Measurements from ENCODE around the gene LPP. TPM values are rescaled to one million over a fixed set of nuclear protein-coding genes. Genes with fewer than 3 reads are reported as not detected.

LPP gene
- total RNA-seq, 2 experiments from 2014 or later = 49.6 to 54.3 TPM

DNA sequence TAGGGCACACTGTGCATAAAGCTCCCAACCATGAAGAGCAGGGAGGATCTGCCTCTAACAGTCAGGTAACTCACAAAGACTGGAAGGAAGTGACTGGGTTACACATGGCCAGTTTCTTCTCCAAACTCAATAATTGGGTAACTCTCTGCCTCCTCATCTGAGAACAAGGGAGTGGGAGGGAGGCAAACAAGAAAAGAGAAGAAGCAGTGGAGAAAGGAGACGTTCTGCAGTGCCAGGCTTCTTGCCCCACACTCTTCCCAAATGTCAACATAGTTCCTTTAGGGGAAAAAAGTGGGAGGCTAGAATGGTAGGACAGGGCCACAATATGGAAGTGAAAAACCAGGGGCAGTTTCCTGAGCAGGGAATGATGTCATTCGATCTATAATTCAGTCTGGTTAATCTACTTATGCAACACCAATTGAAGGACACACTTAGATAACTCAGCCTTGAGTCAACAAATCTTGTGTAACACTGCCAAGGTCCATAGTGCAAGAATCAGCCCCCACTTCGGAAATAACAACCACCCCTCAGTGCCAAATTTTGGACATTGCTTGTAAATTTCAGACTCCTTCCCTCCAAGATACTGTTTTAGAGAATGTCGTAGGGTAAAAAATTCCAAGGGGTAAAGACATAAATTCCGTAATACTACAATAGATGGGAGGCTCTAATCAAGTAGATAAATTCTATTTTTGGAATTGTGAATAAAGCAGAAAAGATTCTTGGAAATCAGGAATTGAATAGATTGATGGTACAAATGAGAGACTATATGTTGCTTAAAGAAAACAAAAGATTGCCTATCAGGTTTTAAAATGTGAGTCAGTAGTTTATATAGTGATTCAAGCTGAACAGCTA lies 143.0 kb downstream of the LPP start:
- POLR2A ChIA-PET = interaction anchor here (0.7 kb wide), 1 partner anchor 20 kb away, joined by 3 read pairs; no protein-coding TSS in a partner anchor
- peaks cover 24% of the 10 kb centered on the region for H3K4me1 Mint-ChIP-seq
- no peaks in the 10 kb centered on the region for H3K27me3 Mint-ChIP-seq
- ATAC-seq (ENCODE audit: low read depth) (no peak), DNase-seq (no peak)
- no peak overlapping the region for H3K4me3 Mint-ChIP-seq
- no peak overlapping the region for H3K27ac Mint-ChIP-seq
- H3K9me3 Mint-ChIP-seq = no peaks in the 10 kb centered on the region
- H3K36me3 Mint-ChIP-seq = peaks cover 32% of the 10 kb centered on the region

DNA sequence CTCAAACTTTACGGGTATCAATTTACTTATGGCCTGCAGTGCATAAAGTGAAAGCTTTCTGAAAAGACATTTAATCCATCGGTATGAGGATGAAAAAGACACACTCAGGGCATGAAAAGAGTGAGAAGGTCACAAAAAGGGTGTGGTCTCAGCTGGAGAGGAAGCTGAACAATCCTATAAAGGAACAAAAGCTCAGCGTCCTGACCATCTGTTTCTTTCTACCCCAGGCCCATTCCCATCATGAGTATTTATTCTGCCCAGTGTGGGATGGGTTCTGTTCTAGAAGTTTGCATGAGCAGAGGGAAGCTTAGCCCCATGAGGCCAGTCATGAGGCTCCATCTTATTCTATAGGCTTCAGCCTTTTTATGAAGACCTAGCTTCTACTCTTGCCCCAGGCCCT lies 144.6 kb downstream of the LPP start:
- peaks cover 32% of the 10 kb centered on the region for H3K36me3 Mint-ChIP-seq

DNA sequence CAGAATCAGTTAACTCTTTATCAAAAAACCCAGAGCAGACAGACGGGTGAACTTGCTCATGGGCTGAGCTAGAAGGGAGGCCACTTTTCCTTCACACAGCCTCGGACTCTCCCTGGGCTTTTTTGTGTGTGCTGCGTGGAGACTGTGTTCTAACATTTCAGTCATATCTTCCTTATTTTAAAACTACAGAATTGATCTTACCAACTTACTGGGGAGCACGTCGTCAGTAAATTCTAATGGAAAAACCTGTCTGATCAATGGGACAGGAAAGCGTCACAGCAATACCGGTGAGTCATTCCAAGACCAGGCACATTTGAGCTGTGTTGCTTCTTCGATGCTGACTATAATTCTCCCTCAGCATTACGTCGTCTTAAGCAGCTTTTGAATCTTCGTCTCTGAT lies 145.1 kb downstream of the LPP start:
- Mint-ChIP-seq H3K9me3 (peaks cover 1% of the 10 kb centered on the region), H3K27me3 (no peaks in the 10 kb centered on the region), H3K36me3 (peaks cover 31% of the 10 kb centered on the region), H3K4me1 (peaks cover 25% of the 10 kb centered on the region), H3K27ac (no peak overlapping the region), H3K4me3 (no peak overlapping the region)
- DNase-seq (no peak), ATAC-seq (ENCODE audit: low read depth) (no peak)
- POLR2A ChIA-PET = no interaction called here

More for the DNA sequence above, 144.6 kb downstream of the LPP start:
- Mint-ChIP-seq H3K27me3 (no peaks in the 10 kb centered on the region), H3K4me3 (no peak overlapping the region), H3K4me1 (peaks cover 25% of the 10 kb centered on the region), H3K9me3 (peaks cover 1% of the 10 kb centered on the region), H3K27ac (no peak overlapping the region)
- POLR2A ChIA-PET = no interaction called here
- DNase-seq = no peak
- no peak for ATAC-seq (ENCODE audit: low read depth)

DNA sequence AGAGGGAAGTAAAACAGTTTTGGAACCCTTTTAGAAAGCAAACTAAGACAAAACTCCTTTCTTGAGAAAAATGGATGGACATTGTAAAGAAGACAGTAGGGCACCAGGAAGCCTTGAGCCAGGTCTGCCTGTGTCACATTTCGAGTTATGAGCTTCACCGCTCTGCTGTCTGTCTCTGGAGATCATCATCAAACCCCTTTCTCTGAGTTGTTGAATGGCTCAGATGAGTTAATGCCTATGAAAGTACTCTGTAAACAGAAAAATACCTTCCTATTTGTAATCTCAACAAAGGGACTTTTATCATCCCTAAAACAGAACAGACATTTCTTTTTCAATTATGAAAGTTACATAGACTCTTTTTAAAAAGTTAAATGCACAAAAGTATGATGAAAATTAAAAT lies 145.8 kb downstream of the LPP start:
- Mint-ChIP-seq H3K4me3 (no peak overlapping the region), H3K27ac (no peak overlapping the region), H3K9me3 (peaks cover 1% of the 10 kb centered on the region), H3K4me1 (peaks cover 25% of the 10 kb centered on the region), H3K36me3 (peaks cover 30% of the 10 kb centered on the region), H3K27me3 (no peaks in the 10 kb centered on the region)
- ATAC-seq (ENCODE audit: low read depth) (no peak), DNase-seq (no peak)
- POLR2A ChIA-PET = no interaction called here

DNA sequence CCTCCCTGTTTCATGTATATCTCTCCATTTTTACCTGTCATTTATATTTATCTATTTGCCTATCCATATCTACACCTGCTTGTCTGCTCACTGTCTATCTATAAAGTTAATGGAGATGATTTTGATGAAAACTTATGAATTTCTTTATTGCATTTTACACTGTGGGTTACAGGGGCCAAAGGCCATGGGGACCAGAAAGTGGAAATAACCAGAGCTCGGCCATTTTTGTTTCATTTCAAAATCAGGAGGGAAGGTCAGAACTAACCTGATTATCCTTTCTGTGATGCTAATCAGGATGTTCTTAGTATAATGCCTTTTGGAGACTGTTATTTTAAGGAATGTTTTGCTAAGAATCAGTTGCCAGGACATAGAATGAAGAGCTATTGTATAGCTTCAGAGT lies 147.2 kb downstream of the LPP start:
- H3K4me3 Mint-ChIP-seq = no peak overlapping the region
- H3K4me1 Mint-ChIP-seq = peaks cover 22% of the 10 kb centered on the region
- H3K9me3 Mint-ChIP-seq = peaks cover 1% of the 10 kb centered on the region
- H3K36me3 Mint-ChIP-seq = peaks cover 32% of the 10 kb centered on the region
- no peak overlapping the region for H3K27ac Mint-ChIP-seq
- H3K27me3 Mint-ChIP-seq = no peaks in the 10 kb centered on the region
- no peak for ATAC-seq (ENCODE audit: low read depth)
- no peak for DNase-seq
- POLR2A ChIA-PET = no interaction called here

DNA sequence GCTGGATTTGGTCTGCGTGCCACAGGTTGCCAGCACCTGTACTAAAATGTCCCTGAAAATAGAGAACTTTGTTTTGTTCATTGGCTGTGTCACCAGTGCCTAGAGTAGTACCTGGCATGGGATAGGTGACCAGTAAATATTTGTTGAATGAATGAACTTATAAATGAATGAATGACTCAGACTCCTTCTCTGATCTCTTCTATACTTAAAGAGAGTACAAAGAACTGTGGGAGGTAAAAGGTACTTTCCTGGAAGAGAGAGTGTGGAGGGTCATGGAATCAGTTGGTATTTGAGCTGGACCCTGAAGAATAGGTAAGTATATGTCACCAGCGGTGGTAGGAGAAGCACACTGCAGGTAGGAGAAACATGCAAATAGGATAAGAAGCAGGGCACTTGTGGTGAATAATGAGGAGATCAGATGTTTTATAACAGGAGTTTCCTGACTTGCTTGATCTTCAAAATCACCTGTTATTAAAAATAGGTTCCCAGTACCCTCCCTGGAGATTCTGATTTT lies 149.4 kb downstream of the LPP start:
- no peak for DNase-seq
- H3K4me1 Mint-ChIP-seq = peaks cover 14% of the 10 kb centered on the region
- H3K36me3 Mint-ChIP-seq = peaks cover 41% of the 10 kb centered on the region
- no peaks in the 10 kb centered on the region for H3K27me3 Mint-ChIP-seq
- no peak overlapping the region for H3K27ac Mint-ChIP-seq
- POLR2A ChIA-PET = interaction anchor here (1.2 kb wide), 1 partner anchor 21 kb away, joined by 3 read pairs; no protein-coding TSS in a partner anchor
- no peak overlapping the region for H3K4me3 Mint-ChIP-seq
- peaks cover 1% of the 10 kb centered on the region for H3K9me3 Mint-ChIP-seq
- no peak for ATAC-seq (ENCODE audit: low read depth)

DNA sequence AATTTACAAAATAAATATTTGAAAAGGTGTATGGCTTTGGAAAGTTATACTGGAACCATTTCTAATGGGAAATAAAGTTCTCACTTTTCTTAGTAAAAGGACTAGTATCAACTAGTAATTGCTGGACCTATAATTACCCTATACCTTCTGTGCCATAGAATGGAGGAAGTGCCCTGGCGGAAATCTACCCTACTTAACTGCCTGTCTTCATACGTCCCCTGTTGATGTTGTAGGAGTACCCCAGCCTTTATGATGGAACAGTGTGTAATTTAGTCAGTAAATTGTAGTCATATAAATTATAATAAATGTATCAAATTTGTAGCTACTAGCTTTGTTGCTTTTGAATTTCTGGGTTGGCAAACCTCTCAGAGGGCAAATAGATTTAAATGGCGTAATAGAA lies 149.9 kb downstream of the LPP start:
- Mint-ChIP-seq H3K4me1 (peaks cover 14% of the 10 kb centered on the region), H3K36me3 (peaks cover 43% of the 10 kb centered on the region), H3K27me3 (no peaks in the 10 kb centered on the region), H3K9me3 (peaks cover 1% of the 10 kb centered on the region), H3K4me3 (no peak overlapping the region), H3K27ac (no peak overlapping the region)
- ATAC-seq (ENCODE audit: low read depth) (no peak), DNase-seq (no peak)
- POLR2A ChIA-PET = no interaction called here

DNA sequence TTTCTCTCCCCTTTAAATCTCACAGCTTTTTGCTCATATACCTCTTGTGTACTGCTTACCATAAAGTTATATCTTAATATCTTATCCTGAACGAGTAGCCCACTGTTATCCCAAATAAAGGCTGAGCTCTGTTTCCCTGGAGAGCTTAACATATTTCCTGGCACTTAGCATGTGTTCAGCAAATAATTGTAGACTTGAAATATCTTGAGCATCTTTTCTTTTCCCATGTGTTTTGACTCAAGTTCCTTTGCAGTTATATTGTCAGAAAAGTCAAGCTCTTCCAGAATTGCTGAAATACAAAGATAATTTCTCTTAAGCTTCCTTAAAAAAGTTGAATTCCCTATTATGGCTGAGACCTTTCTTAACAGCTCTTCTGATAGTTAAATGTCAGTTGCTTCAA lies 150.5 kb downstream of the LPP start:
- Mint-ChIP-seq H3K27me3 (no peaks in the 10 kb centered on the region), H3K4me1 (peaks cover 17% of the 10 kb centered on the region), H3K4me3 (no peak overlapping the region), H3K9me3 (peaks cover 1% of the 10 kb centered on the region), H3K27ac (no peak overlapping the region), H3K36me3 (peaks cover 40% of the 10 kb centered on the region)
- no peak for ATAC-seq (ENCODE audit: low read depth)
- no peak for DNase-seq
- POLR2A ChIA-PET = no interaction called here

DNA sequence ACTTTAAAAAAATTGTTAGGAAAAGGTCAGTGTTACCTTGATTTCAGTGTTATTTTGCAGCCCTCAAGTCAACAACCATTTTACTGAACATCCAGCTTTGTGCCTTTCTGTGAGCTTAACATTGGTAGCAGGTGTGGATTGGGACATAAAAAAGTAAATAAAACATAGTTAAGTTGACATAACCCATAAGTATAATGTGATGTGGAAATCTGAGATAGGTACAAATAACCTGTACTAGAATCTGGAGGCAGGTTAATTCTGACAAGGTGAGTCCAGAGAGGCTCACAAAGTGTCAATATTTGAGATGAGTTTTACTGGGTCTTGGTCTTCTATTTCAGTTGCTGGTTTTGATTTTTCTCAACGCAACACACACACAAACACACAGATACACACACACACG lies 151.3 kb downstream of the LPP start:
- POLR2A ChIA-PET = no interaction called here
- no peak for ATAC-seq (ENCODE audit: low read depth)
- H3K4me1 Mint-ChIP-seq = peaks cover 24% of the 10 kb centered on the region

DNA sequence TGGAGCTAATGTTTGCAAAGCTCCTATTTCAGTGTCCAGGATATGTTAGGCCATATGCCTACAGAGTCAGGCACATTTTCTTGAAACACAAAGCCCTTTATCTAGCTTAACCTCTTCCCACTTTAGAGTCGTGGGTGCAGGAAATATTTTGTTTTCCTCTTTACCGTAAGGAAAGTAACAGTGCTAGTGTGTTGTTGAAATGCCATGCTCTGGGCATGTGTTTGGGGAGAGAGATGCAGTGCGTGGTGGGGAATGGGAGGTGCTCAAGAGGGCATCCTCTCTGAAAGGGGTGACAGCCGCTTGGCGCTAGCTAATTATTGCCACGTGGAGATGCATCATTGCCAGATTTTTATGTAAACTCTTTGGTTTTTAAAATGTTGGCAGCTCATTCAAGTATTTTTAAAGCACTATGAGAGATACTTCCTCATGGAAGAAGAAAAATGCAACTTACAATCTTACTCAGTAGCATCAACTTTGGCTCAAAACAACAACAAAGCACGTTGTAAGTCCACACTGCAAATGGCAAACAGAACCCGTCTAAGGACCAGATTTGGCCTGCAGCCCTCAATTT lies 152.6 kb downstream of the LPP start:
- ATAC-seq (ENCODE audit: low read depth) (no peak), DNase-seq (no peak)
- Mint-ChIP-seq H3K9me3 (peaks cover 1% of the 10 kb centered on the region), H3K4me3 (no peak overlapping the region), H3K4me1 (peaks cover 27% of the 10 kb centered on the region), H3K36me3 (peaks cover 36% of the 10 kb centered on the region), H3K27ac (no peak overlapping the region), H3K27me3 (no peaks in the 10 kb centered on the region)
- POLR2A ChIA-PET = no interaction called here

More for the DNA sequence above, 151.3 kb downstream of the LPP start:
- H3K36me3 Mint-ChIP-seq = peaks cover 38% of the 10 kb centered on the region
- no peak overlapping the region for H3K4me3 Mint-ChIP-seq
- no peak for DNase-seq
- no peaks in the 10 kb centered on the region for H3K27me3 Mint-ChIP-seq
- no peak overlapping the region for H3K27ac Mint-ChIP-seq
- H3K9me3 Mint-ChIP-seq = peaks cover 1% of the 10 kb centered on the region

DNA sequence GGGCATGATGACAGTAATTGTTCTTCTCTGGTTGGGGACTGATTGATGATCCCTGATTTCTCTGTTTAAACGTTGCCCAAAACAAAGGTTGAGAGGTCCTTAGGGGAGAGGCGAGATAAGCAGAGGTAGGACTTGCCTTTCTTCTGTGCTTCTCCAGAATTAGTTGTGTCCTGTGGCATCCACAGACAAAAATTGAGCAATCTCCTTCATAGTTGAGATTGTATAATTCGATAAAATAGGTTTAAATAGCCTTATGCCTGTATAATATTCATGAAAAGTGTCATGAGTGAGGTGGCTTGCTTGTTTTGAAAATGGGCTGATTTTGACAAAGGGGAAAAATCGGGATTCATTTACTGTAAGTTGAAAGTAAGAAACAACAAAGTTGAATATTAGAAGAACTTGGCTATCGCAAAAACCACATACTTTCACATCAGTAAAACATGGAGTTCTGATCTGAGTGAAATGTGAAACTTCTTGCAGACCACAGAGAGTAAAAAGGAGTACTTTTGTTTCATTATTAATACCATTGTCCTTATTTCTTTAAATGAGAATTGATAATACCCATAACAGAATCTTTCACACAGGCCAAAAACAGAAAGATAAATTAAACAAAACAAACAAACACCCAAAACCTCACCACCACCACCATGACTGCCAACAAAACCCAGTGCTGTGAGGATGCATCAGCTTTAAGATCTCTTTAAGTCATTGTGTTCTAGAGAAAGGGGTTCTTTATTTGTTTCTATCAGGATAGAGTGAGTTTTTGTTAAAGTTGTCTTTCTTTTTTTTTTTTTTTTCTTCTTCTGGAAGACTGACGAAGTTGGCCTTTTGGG lies 155.7 kb downstream of the LPP start:
- no peak for DNase-seq
- Mint-ChIP-seq H3K9me3 (no peaks in the 10 kb centered on the region), H3K36me3 (peaks cover 39% of the 10 kb centered on the region), H3K27me3 (no peaks in the 10 kb centered on the region), H3K4me3 (peak overlapping the region; percentile 69), H3K27ac (peak overlapping the region; percentile 83), H3K4me1 (peaks cover 21% of the 10 kb centered on the region)
- ATAC-seq (ENCODE audit: low read depth) = peak; percentile 85
- POLR2A ChIA-PET = interaction anchor here (0.6 to 1.2 kb wide), 4 partner anchors 44 to 567 kb away, joined by 3 to 7 read pairs (median 4); no protein-coding TSS in a partner anchor

DNA sequence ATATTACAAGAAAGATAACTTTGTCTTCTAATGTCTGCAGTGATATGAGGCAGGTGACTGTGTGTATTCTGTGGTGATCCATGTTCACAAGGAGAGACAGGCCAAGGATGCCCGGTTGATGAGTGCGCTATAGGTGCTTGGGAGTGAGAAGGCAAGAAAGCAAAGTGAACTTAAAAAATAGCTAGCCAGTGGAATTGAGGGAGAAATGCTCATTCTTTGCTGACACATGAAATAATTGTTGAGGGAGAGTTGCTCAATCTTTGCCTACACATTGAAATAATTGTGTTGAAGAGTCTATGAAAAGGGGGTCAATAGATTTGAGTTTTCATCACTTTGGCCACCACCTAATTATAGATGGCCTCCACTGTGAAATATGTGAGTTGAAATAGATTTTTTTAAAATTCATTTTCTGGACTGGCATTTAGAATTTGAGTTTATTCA lies 156.3 kb downstream of the LPP start:
- Mint-ChIP-seq H3K4me3 (peak overlapping the region; percentile 69), H3K27me3 (no peaks in the 10 kb centered on the region), H3K9me3 (no peaks in the 10 kb centered on the region), H3K27ac (peak overlapping the region; percentile 83), H3K4me1 (peaks cover 21% of the 10 kb centered on the region), H3K36me3 (peaks cover 39% of the 10 kb centered on the region)
- ATAC-seq (ENCODE audit: low read depth) = no peak
- POLR2A ChIA-PET = interaction anchor here (0.6 to 1.2 kb wide), 4 partner anchors 44 to 567 kb away, joined by 3 to 7 read pairs (median 4); no protein-coding TSS in a partner anchor
- no peak for DNase-seq

DNA sequence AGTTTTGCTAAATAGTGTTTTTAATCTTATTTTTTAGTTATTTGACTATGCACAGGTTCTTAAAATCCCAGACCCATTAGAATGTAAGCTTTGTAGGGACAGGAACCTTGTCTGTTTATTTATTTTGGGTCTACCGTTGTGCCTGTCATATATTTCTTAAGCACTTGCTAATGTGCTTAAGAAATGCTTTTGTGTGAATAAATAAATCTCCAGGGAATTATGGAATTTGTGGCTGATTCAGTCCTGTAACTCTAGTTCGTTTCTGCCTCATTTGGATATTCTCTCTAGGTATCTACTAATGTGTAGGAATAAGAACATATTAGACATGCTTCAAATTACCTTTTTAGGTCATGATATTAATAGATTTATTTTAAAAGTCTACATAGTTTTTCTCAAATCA lies 161.6 kb downstream of the LPP start:
- H3K27me3 Mint-ChIP-seq = no peaks in the 10 kb centered on the region
- POLR2A ChIA-PET = interaction anchor here (1.0 kb wide), 1 partner anchor 160 kb away, joined by 3 read pairs; no protein-coding TSS in a partner anchor
- H3K4me1 Mint-ChIP-seq = peaks cover 8% of the 10 kb centered on the region
- no peak overlapping the region for H3K4me3 Mint-ChIP-seq
- DNase-seq (no peak), ATAC-seq (ENCODE audit: low read depth) (no peak)
- H3K27ac Mint-ChIP-seq = no peak overlapping the region
- no peaks in the 10 kb centered on the region for H3K9me3 Mint-ChIP-seq
- peaks cover 16% of the 10 kb centered on the region for H3K36me3 Mint-ChIP-seq
